Left cardiac atrium (tissue), 4 donors: ENCODE results near the gene GATA5. TPM values are rescaled to one million over a fixed set of nuclear protein-coding genes. Genes with fewer than 3 reads are reported as not detected.
A peak's percentile ranks its signal among the peaks of the same experiment; 100 is the strongest.
"Not testable (repeated sequence)": the region's sequence is repeated elsewhere in the genome, so short reads cannot be mapped to it uniquely, and the experiment has no call there.

Source experiments
- ATAC-seq, 2 donors: fragments of 200-7000 bp; cut with Tn5 transposase; one replicate each; pipeline ENCODE4 v1.9.1; 2020; ENCODE audit warnings: mild to moderate bottlenecking in 2 of 2, moderate library complexity in 2 of 2
- DNase-seq: peaks from one replicate; pipeline ENCODE4 v3.0.0-alpha.2; 2020
- intact Hi-C, 2 donors: fragments of 100-400 bp; cut with DNase I; formaldehyde crosslinking; loops; one replicate each; pipeline versions ENCODE4 v1.14.1 to v1.15.1; 2022 to 2023
- total RNA-seq, 2 donors: library from RNA; stranded (reverse); fragmentation: NEBNext Ultra II Directional; extraction: Animal tissue kit (Norgen Biotek cat#: 25700); gene quantifications; one replicate each; pipeline ENCODE4 v1.2.1, GENCODE V29; 2021
- donor health status: DM: no; HTN: yes; CAD: no.
- donor health status: DM: no; HTN: yes; CAD: no; lungs with severe emphysema.
- donor health status: DM: yes; HTN: yes; CAD: no.
- donor health status: Dilated cardiomyopathy.

Gene GATA5
- total RNA-seq, 2 donors from 2014 or later, result 4.3 to 9.3 TPM

DNA sequence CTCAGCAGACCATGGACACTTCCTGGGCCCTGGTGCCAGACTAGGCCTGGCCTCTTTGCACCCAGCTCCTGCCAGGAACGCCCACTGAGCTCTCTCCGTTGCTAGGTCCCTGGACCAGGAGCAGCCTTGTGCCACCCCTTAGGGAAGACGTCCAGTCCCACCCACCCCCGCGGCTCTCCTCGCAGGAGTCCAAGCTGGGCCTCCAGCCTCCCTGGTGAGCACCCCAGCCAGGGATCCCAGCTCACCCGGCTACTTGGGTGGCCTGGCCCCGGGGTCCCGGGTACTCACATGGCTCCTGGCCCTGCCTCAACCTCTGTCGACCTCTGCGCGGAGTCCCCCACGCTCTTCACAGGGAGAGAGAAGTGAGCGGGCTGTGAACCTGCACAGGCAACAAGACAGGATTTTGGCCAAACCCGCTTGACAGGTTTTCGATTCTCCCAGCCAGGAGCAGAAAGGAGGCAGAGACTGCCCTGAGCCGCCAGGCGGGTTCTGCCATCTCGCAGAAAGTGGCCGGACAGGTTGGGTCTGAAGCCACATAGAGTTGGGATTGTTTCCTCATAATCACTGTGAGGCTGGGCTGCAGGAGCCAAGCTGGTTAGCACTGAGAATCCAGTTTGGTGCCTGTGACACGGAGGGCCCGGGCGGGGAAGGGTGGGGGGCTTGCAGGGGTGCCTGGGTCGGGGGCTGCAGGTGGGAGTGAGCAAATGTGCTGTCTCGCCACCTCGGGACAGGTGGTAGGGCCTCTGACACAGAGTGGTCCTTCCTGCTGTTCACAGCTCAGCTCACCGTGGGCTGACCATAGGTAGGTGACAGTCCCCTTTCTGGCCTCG is 48.4 kb downstream of the GATA5 start, which contains the start of gene RBBP8NL:
Gene RBBP8NL (minus strand): TSS at position 368 of the 830 bp plus-strand sequence. CDS start 7,892 bp downstream, outside the sequence.
- intact Hi-C loops, result no loop called here
- DNase-seq, result no peak
- no peak for ATAC-seq

DNA sequence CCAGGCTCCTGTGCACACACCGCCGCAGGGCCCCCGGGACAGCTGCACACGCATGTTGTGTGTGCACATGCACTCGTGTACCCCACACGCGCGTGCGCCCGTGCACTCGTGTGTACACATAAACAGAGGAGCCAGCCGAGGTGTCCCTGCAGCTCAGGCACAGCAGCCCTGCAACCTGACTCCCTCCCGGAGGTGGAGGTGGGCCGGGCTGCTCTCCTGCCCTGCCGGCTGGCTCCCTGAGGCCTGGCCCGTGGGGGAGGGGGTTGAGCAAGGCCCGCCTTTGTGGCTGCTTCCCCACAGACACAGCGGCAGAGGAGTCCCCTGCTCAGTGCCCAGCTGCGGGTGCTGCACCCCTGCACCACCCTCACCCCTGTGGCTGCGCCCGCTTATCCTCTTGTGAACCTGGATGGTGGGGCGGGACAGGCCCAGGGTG is 49.1 kb downstream of the GATA5 start:
- ATAC-seq, result no peak
- intact Hi-C loops, result no loop called here
- DNase-seq, result no peak

- DNase-seq, ATAC-seq, intact Hi-C loops: not testable (repeated sequence)
These were observed 49.8 kb downstream of the GATA5 start for GRCh38 chr20:62426059-62426348.

- intact Hi-C loops, result no loop called here
- no peak for DNase-seq
These were observed 50.3 kb downstream of the GATA5 start for GRCh38 chr20:62425281-62426058.

GRCh38 chr20:62424249-62425107 is 51.3 kb downstream of the GATA5 start:
- ATAC-seq, result peak in 1 of 2 donors; percentile 45
- intact Hi-C loops, result no loop called here
- no peak for DNase-seq

More at GRCh38 chr20:62425281-62426058, 50.3 kb downstream of the GATA5 start:
- ATAC-seq, result no peak

DNA sequence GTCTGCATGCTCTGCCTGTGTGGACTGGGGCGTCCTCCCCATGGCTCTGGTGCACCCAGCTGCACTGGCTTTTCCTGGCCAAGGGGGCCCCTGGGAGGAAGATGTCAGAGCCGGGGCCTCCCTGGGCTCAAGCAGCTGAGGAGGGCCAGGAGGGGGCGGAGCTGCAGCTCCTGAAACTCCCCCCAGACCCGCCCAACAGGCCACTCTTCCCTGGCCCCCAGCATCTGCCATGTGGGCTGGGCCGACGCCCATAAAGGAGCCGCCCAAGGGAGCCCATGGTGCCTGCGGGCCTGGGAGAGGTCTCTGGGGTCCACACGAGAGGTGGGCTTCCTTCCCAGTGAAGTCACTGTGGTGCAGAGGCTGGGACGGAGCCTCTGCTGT is 52.5 kb downstream of the GATA5 start:
- ATAC-seq (no peak), DNase-seq (no peak)
- intact Hi-C loops, result no loop called here

DNA sequence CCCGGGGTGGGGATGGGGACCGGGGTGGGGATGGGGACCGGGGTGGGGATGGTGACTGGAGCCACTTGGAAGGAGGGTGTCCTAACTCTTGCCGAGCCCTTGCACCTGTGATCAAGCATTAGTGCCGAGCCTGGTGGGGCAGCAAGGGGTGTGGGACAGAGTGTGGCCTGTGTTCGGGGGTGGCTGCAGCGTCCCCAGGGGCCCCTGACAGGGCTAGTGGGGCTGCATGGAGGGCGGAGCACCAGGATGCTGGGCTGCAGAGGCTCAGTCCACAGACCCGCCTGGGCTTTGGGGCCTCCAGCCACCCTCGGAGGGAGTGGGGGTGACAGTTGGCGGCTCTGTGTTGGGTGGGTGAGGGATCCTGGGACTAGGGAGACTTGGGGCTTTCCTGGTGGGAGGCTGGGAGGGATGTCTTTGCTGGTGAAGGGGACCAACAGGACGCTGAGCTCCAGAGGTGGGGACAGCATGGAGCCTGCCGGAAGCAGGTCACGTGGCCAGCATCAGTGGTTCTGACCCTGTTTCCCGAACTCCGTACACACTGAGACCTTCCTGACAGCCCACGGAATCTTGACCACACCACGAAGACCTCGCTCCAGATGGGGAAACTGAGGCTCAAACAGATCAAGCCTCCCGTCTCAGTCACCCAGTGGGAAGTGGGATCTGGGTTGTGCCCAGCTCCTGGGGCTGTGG is 53.0 kb downstream of the GATA5 start:
- intact Hi-C loops, result no loop called here
- ATAC-seq (no peak), DNase-seq (no peak)

- no peak for DNase-seq
- intact Hi-C loops, result no loop called here
These were observed 54.1 kb downstream of the GATA5 start for GRCh38 chr20:62421716-62421990.

DNA sequence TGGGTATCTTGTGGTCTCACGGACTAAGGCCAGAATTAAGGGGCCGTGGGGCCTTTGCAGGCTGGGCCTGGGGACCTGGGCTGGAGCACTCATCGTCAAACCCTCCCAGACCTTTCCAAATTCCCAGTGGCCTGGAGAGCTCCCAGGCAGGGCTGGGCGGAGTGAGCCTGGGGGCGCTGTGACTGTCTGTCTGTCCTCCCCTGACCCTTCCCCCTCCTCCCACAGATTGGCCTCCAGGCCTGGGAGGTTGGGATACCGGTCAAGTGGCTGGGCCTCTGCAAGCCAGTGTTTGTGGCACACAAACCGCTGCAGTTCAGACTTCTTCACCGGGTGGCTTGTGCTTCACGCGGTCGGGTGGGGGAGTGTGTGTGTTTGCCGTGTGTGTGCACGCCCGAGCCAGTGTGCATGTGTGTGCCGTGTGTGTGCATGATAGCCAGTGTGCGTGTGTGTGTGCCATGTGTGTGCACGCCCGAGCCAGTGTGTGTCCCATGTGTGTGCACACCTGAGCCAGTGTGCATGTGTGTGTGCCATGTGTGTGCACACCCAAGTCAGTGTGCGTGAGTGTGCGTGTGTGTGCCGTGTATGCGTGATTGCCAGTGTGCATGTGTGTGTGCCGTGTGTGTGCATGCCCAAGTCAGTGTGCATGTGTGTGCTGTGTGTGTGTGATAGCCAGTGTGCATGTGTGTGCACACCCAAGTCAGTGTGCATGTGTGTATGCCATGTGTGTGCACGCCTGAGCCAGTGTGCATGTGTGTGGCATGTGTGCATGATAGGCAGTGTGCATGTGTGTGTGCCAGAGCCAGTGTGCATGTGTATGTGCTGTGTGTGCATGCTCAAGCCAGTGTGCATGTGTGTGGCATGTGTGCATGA is 54.7 kb downstream of the GATA5 start:
- ATAC-seq, result no peak
- DNase-seq, result no peak
- intact Hi-C loops, result no loop called here

More at GRCh38 chr20:62421716-62421990, 54.1 kb downstream of the GATA5 start:
- no peak for ATAC-seq

- ATAC-seq, result no peak
- intact Hi-C loops, result no loop called here
- no peak for DNase-seq
These were observed 56.0 kb downstream of the GATA5 start for GRCh38 chr20:62419759-62420158.

DNA sequence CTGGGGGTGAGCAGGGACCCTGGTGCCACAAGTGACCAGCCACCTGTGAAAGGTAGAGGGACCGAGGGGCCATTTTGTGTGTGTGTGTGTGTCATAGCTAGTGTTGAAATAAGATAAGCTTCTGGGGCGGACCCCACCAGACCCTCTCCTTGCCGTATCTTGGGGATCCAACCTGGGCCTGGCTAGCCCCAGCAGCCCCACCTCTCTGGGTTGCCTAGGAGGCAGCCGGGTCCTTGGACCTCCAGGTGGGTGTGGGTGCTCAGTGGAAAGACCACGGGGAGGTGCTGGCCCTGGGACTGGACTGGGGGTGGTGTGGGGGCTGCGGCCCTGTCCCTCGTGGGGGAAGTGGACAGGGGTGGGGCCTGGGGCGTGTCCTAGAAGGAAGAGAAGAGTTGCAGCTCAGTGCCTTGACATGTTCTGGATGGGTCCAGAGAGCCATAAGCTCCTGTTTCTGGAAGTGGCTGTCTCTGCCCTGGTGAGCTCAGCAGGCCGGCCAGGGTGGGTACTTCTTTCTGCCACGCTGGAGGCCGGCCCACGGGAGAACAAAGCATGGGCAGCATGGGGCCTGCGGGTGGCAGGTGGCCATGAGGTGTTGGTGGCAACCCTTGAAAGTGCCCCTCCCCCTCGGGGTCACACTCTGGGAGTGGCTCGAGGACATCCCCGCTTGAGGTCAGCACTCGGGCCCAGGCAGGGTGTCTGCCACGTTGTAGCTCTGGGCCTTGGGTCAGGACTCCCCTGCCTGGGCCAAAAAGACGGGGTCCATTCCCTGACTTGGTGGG is 56.9 kb downstream of the GATA5 start:
- intact Hi-C loops, result no loop called here
- ATAC-seq (no peak), DNase-seq (no peak)

- DNase-seq (no peak), ATAC-seq (no peak)
- intact Hi-C loops, result no loop called here
These were observed 57.6 kb downstream of the GATA5 start for GRCh38 chr20:62417981-62418708.

GRCh38 chr20:62416651-62417637 is 58.9 kb downstream of the GATA5 start:
- ATAC-seq, result no peak
- intact Hi-C loops, result no loop called here
- DNase-seq, result no peak

- no peak for DNase-seq
- no peak for ATAC-seq
- intact Hi-C loops, result no loop called here
These were observed 60.3 kb downstream of the GATA5 start for GRCh38 chr20:62415354-62416111.

GRCh38 chr20:62413896-62414481 is 61.8 kb downstream of the GATA5 start:
- intact Hi-C loops, result no loop called here
- ATAC-seq, result no peak

More at GRCh38 chr20:62413896-62414481, 61.8 kb downstream of the GATA5 start:
- DNase-seq, result no peak
